ENCODE measurements around the gene CPLX4.
"Not testable (repeated sequence)": the region's sequence is repeated elsewhere in the genome, so short reads cannot be mapped to it uniquely, and the experiment has no call there.

CPLX4 gene

GRCh38 chr18:59269563-59270119 is 48.8 kb downstream of the CPLX4 start:
- Mint-ChIP-seq H3K9me3 (no peaks in the 10 kb centered on the region), H3K4me3 (peak overlapping the region; percentile 44), H3K27ac (no peak overlapping the region), H3K27me3 (peaks cover 85% of the 10 kb centered on the region), H3K4me1 (peaks cover 25% of the 10 kb centered on the region), H3K36me3 (ENCODE audit: low read depth) (no peaks in the 10 kb centered on the region)
- ATAC-seq (no peak), DNase-seq (no peak)

GRCh38 chr18:59268721-59269562 is 49.5 kb downstream of the CPLX4 start:
- Mint-ChIP-seq H3K27me3 (peaks cover 85% of the 10 kb centered on the region), H3K9me3 (no peaks in the 10 kb centered on the region), H3K4me1 (peaks cover 24% of the 10 kb centered on the region), H3K4me3 (peak overlapping the region; percentile 44), H3K36me3 (ENCODE audit: low read depth) (no peaks in the 10 kb centered on the region), H3K27ac (no peak overlapping the region)
- ATAC-seq: peak; percentile 59
- peak; percentile 63 for DNase-seq

- Mint-ChIP-seq H3K4me3 (no peak overlapping the region), H3K27ac (no peak overlapping the region), H3K27me3 (peaks cover 85% of the 10 kb centered on the region), H3K9me3 (no peaks in the 10 kb centered on the region), H3K36me3 (ENCODE audit: low read depth) (no peaks in the 10 kb centered on the region), H3K4me1 (peaks cover 19% of the 10 kb centered on the region)
- ATAC-seq: no peak
- DNase-seq: no peak
Measured at GRCh38 chr18:59268127-59268720, 50.2 kb downstream of the CPLX4 start.

GRCh38 chr18:59267503-59268126 is 50.8 kb downstream of the CPLX4 start:
- Mint-ChIP-seq H3K36me3 (ENCODE audit: low read depth) (no peaks in the 10 kb centered on the region), H3K4me1 (peaks cover 19% of the 10 kb centered on the region), H3K27ac (no peak overlapping the region), H3K4me3 (no peak overlapping the region), H3K9me3 (no peaks in the 10 kb centered on the region), H3K27me3 (peaks cover 91% of the 10 kb centered on the region)
- ATAC-seq (no peak), DNase-seq (no peak)

- Mint-ChIP-seq H3K4me1 (peaks cover 17% of the 10 kb centered on the region), H3K9me3 (no peaks in the 10 kb centered on the region), H3K4me3 (no peak overlapping the region), H3K27ac (no peak overlapping the region), H3K36me3 (ENCODE audit: low read depth) (no peaks in the 10 kb centered on the region), H3K27me3 (peaks cover 92% of the 10 kb centered on the region)
- no peak for DNase-seq
- no peak for ATAC-seq
Measured at GRCh38 chr18:59266886-59267502, 51.5 kb downstream of the CPLX4 start.

- Mint-ChIP-seq H3K27me3 (peaks cover 90% of the 10 kb centered on the region), H3K4me1 (peaks cover 15% of the 10 kb centered on the region), H3K27ac (no peak overlapping the region), H3K9me3 (no peaks in the 10 kb centered on the region), H3K4me3 (no peak overlapping the region), H3K36me3 (ENCODE audit: low read depth) (no peaks in the 10 kb centered on the region)
- no peak for DNase-seq
- no peak for ATAC-seq
Measured at GRCh38 chr18:59266459-59266858, 52.0 kb downstream of the CPLX4 start.

GRCh38 chr18:59265974-59266369 is 52.5 kb downstream of the CPLX4 start:
- Mint-ChIP-seq H3K27ac (no peak overlapping the region), H3K27me3 (peaks cover 85% of the 10 kb centered on the region), H3K9me3 (no peaks in the 10 kb centered on the region), H3K36me3 (ENCODE audit: low read depth) (no peaks in the 10 kb centered on the region), H3K4me1 (peaks cover 15% of the 10 kb centered on the region), H3K4me3 (no peak overlapping the region)
- ATAC-seq (no peak), DNase-seq (no peak)

- Mint-ChIP-seq H3K9me3 (no peaks in the 10 kb centered on the region), H3K27me3 (peaks cover 79% of the 10 kb centered on the region), H3K4me1 (peaks cover 15% of the 10 kb centered on the region), H3K4me3 (peak overlapping the region; percentile 40), H3K36me3 (ENCODE audit: low read depth) (no peaks in the 10 kb centered on the region), H3K27ac (no peak overlapping the region)
- ATAC-seq (peak; percentile 51), DNase-seq (peak; percentile 49)
Measured at GRCh38 chr18:59265246-59265973, 53.0 kb downstream of the CPLX4 start.

GRCh38 chr18:59264651-59265245 is 53.7 kb downstream of the CPLX4 start:
- Mint-ChIP-seq H3K9me3 (no peaks in the 10 kb centered on the region), H3K4me3 (peak overlapping the region; percentile 40), H3K4me1 (peaks cover 12% of the 10 kb centered on the region), H3K27me3 (peaks cover 76% of the 10 kb centered on the region), H3K27ac (no peak overlapping the region), H3K36me3 (ENCODE audit: low read depth) (no peaks in the 10 kb centered on the region)
- ATAC-seq (no peak), DNase-seq (no peak)

- Mint-ChIP-seq H3K4me1 (peaks cover 9% of the 10 kb centered on the region), H3K36me3 (ENCODE audit: low read depth) (no peaks in the 10 kb centered on the region), H3K9me3 (no peaks in the 10 kb centered on the region), H3K27ac (no peak overlapping the region), H3K27me3 (peaks cover 78% of the 10 kb centered on the region), H3K4me3 (no peak overlapping the region)
- no peak for DNase-seq
- ATAC-seq: no peak
Measured at GRCh38 chr18:59264121-59264571, 54.3 kb downstream of the CPLX4 start.

GRCh38 chr18:59263661-59264060 is 54.8 kb downstream of the CPLX4 start:
- H3K27me3 Mint-ChIP-seq: peaks cover 78% of the 10 kb centered on the region
- DNase-seq (no peak), ATAC-seq (no peak)
- H3K36me3 Mint-ChIP-seq (ENCODE audit: low read depth): no peaks in the 10 kb centered on the region
- no peak overlapping the region for H3K27ac Mint-ChIP-seq
- no peaks in the 10 kb centered on the region for H3K9me3 Mint-ChIP-seq
- H3K4me1 Mint-ChIP-seq: peaks cover 8% of the 10 kb centered on the region
- H3K4me3 Mint-ChIP-seq: no peak overlapping the region

GRCh38 chr18:59262243-59262642 is 56.2 kb downstream of the CPLX4 start:
- ATAC-seq; H3K4me3 Mint-ChIP-seq; H3K4me1 Mint-ChIP-seq; H3K9me3 Mint-ChIP-seq; DNase-seq; H3K27ac Mint-ChIP-seq; H3K36me3 Mint-ChIP-seq (ENCODE audit: low read depth): not testable (repeated sequence)
- peaks cover 70% of the 10 kb centered on the region for H3K27me3 Mint-ChIP-seq

GRCh38 chr18:59261842-59262241 is 56.6 kb downstream of the CPLX4 start:
- peaks cover 66% of the 10 kb centered on the region for H3K27me3 Mint-ChIP-seq

More at GRCh38 chr18:59261842-59262241, 56.6 kb downstream of the CPLX4 start:
- not testable (repeated sequence) for H3K4me1 Mint-ChIP-seq; H3K27ac Mint-ChIP-seq; H3K4me3 Mint-ChIP-seq; H3K36me3 Mint-ChIP-seq (ENCODE audit: low read depth); ATAC-seq; DNase-seq; H3K9me3 Mint-ChIP-seq

All from activated naive CD8-positive, alpha-beta T cell treated with anti-CD3 and anti-CD28 coated beads, Interleukin-2, amount 50 U/mL, for 24 hours (primary cell).